Endothelial cell of umbilical vein (primary cell): ENCODE data around the gene SLC6A19. TPM values are rescaled to one million over a fixed set of nuclear protein-coding genes. Genes with fewer than 3 reads are reported as not detected.

ENCODE experiments used
- BruUV-seq: library from RNA; stranded (reverse); fragments of 400-500 nt; replicated peaks from 2 replicates; lab custom pipeline; 2021; lab: Mats Ljungman, UMichigan
- CTCF ChIA-PET: fragments of 300-600, 350-600 bp; sonication (Branson Sonifier 250); formaldehyde crosslinking; loops from one replicate; lab custom pipeline; 2021; ENCODE audit warnings: antibody characterized with exemption, inconsistent platforms; lab: Charles Lee
- POLR2A ChIA-PET: fragments of 300-600, 350-600 bp; sonication (Branson Sonifier 250); formaldehyde crosslinking; loops from one replicate; lab custom pipeline; 2021; ENCODE audit warnings: antibody characterized with exemption, inconsistent platforms; lab: Charles Lee
- DNase-seq: peaks from one replicate; pipeline ENCODE4 v3.0.0-alpha.2; 2011; ENCODE audit warnings: low read depth, low spot score
- FAIRE-seq: peaks from 2 replicates; lab custom pipeline; 2011; peaks lifted over from hg19 to GRCh38; lab: Jason Lieb, UNC
- H2AFZ ChIP-seq: 2 replicates; pipeline ENCODE4 v1.6.0; 2012; ENCODE audit warnings: low read depth, low read length, control low read depth, inconsistent platforms
- H3K27ac ChIP-seq: 2 replicates; pipeline ENCODE4 v1.5.1; 2011; ENCODE audit warnings: low read depth, mild to moderate bottlenecking, control low read depth, low read length, moderate library complexity; ENCODE audit not compliant: insufficient read depth
- H3K27me3 ChIP-seq, 2 experiments: 2 replicates each; pipeline versions ENCODE4 v1.6.0 to v1.6.1; 2011; ENCODE audit warnings: low read length in 2 of 2, mixed read lengths in 1 of 2; ENCODE audit not compliant: control insufficient read depth in 2 of 2, insufficient read depth in 2 of 2
- H3K36me3 ChIP-seq, 2 experiments: 2 replicates in 1 of 2; 3 replicates in 1 of 2; pipeline ENCODE4 v1.5.1; 2011; ENCODE audit warnings: low read length in 2 of 2, mild to moderate bottlenecking in 1 of 2, moderate library complexity in 1 of 2; ENCODE audit not compliant: control insufficient read depth in 2 of 2, insufficient read depth in 2 of 2; ENCODE audit errors: extremely low read depth in 1 of 2
- H3K4me1 ChIP-seq: 3 replicates; pipeline ENCODE4 v1.5.1; 2011; ENCODE audit warnings: mild to moderate bottlenecking, low read length; ENCODE audit not compliant: control insufficient read depth, insufficient read depth; ENCODE audit errors: extremely low read depth
- H3K4me2 ChIP-seq: 2 replicates; pipeline ENCODE4 v1.6.1; 2011; ENCODE audit warnings: low read length, control low read depth, mixed read lengths; ENCODE audit not compliant: insufficient read depth
- H3K4me3 ChIP-seq, 3 experiments: fragments of 200-600 bp in 1 of 3; sonication (generic), shearing (Covaris generic) in 1 of 3; replicated peaks in 1 of 3; 2 replicates each; pipeline ENCODE4 v1.5.1; 2011 to 2016; ENCODE audit warnings: control low read depth in 3 of 3, low read length in 3 of 3, mild to moderate bottlenecking in 2 of 3, inconsistent platforms in 1 of 3, low read depth in 1 of 3, moderate library complexity in 1 of 3; ENCODE audit not compliant: insufficient read depth in 1 of 3
- H3K79me2 ChIP-seq: 2 replicates; pipeline ENCODE4 v1.6.0; 2012; ENCODE audit warnings: low read length, inconsistent platforms; ENCODE audit not compliant: control insufficient read depth, insufficient read depth
- H3K9ac ChIP-seq: replicated peaks from 2 replicates; pipeline ENCODE3; 2011; ENCODE audit warnings: low read length, control low read depth; ENCODE audit not compliant: insufficient read depth; ENCODE audit errors: extremely low read depth
- H3K9me1 ChIP-seq: replicated peaks from 3 replicates; pipeline ENCODE4 v1.6.0; 2011; ENCODE audit warnings: mild to moderate bottlenecking, low read length; ENCODE audit not compliant: control insufficient read depth, insufficient read depth; ENCODE audit errors: extremely low read depth
- H3K9me3 ChIP-seq: replicated peaks from 2 replicates; pipeline ENCODE4 v1.5.1; 2012; ENCODE audit warnings: low read length, inconsistent platforms; ENCODE audit not compliant: control insufficient read depth, insufficient read depth
- H4K20me1 ChIP-seq: replicated peaks from 2 replicates; pipeline ENCODE3; 2011; ENCODE audit warnings: mild to moderate bottlenecking, low read length; ENCODE audit not compliant: control insufficient read depth, insufficient read depth; ENCODE audit errors: extremely low read depth
- EZH2 ChIP-seq: IDR thresholded peaks from 2 replicates; pipeline ENCODE4 v1.6.1; 2012; ENCODE audit warnings: borderline replicate concordance, low read depth, mild to moderate bottlenecking, moderate library complexity, low read length, inconsistent platforms; ENCODE audit not compliant: severe bottlenecking
- FOS ChIP-seq: IDR thresholded peaks from 2 replicates; pipeline ENCODE4 v1.6.1; 2011; ENCODE audit warnings: mild to moderate bottlenecking, low read length, moderate library complexity, borderline replicate concordance; ENCODE audit not compliant: insufficient read depth
- GATA2 ChIP-seq: IDR thresholded peaks from 2 replicates; pipeline ENCODE4 v1.7.0; 2011; ENCODE audit warnings: low read depth, mild to moderate bottlenecking, moderate library complexity, mixed read lengths, low read length; ENCODE audit not compliant: insufficient read length, insufficient read depth
- JUN ChIP-seq: IDR thresholded peaks from 2 replicates; pipeline ENCODE4 v1.6.1; 2011; ENCODE audit warnings: borderline replicate concordance, low read depth; ENCODE audit not compliant: insufficient read length, insufficient read depth
- MAX ChIP-seq: IDR thresholded peaks from 2 replicates; pipeline ENCODE4 v1.6.1; 2011; ENCODE audit not compliant: insufficient read depth, insufficient read length
- MYC ChIP-seq: IDR thresholded peaks from one replicate; pipeline ENCODE4 v1.6.1; 2011; ENCODE audit warnings: mild to moderate bottlenecking, low read depth, low read length
- POLR2A ChIP-seq: IDR thresholded peaks from 2 replicates; pipeline ENCODE4 v1.6.1; 2012; ENCODE audit warnings: low read depth, mild to moderate bottlenecking, control low read depth, low read length
- POLR2AphosphoS5 ChIP-seq: IDR thresholded peaks from 2 replicates; pipeline ENCODE4 v1.6.1; 2012; ENCODE audit warnings: low read depth, mild to moderate bottlenecking, control low read depth, low read length, moderate library complexity; ENCODE audit not compliant: insufficient read depth
- dilution Hi-C: fragments of 300-500 bp; cut with MboI; formaldehyde crosslinking; loops from one replicate; pipeline ENCODE4 v1.15.0; 2019; ENCODE audit warnings: low sequenced_read_pairs; ENCODE audit not compliant: extremely low pct_ligation_motif_present
- intact Hi-C: fragments of 100-400 bp; cut with micrococcal nuclease; formaldehyde crosslinking; loops from one replicate; pipeline ENCODE4 v1.10.0; 2022
- polyA plus RNA-seq, 4 experiments: library from polyadenylated mRNA; depleted of rRNA in 3 of 4; stranded (reverse) in 3 of 4; unstranded in 1 of 4; fragments of >200 nt; gene quantifications; 2 replicates each; pipeline versions ENCODE4 v1.2.1 to v1.2.3, GENCODE V29; 2011 to 2012; ENCODE audit warnings: missing spikeins in 1 of 4
- total RNA-seq: library from RNA; stranded (reverse); gene quantifications from 2 replicates; pipeline ENCODE4 v1.2.3, GENCODE V29; 2021
- TF ChIP-seq, protein P1 (sequence below), 2 donors: IDR thresholded peaks; 1 replicate in 1 of 2; 2 replicates in 1 of 2; pipeline ENCODE4 v1.5.1; 2011; ENCODE audit warnings: low read length in 2 of 2, mild to moderate bottlenecking in 2 of 2, moderate library complexity in 2 of 2, control low read depth in 1 of 2, inconsistent platforms in 1 of 2, low read depth in 1 of 2; ENCODE audit not compliant: insufficient read depth in 1 of 2; ENCODE audit errors: extremely low read depth in 1 of 2

SLC6A19 gene
- total and polyA plus RNA-seq, 2 donors (not counting 3 experiments of a cell fraction or from before 2014, with no cell fraction given): not detected

GRCh38 chr5:1273745-1274144 is 72.3 kb downstream of the SLC6A19 start:
- ChIA-PET POLR2A (no interaction called here), CTCF (no interaction called here)
- dilution Hi-C loops (no loop called here), intact Hi-C loops (no loop called here)
- no peak for FAIRE-seq
- H3K4me3 ChIP-seq: no peak overlapping the region
- no peaks in the 10 kb centered on the region for H3K9me3 ChIP-seq
- no peak for TF ChIP-seq MYC
- TF ChIP-seq, protein P1, sequence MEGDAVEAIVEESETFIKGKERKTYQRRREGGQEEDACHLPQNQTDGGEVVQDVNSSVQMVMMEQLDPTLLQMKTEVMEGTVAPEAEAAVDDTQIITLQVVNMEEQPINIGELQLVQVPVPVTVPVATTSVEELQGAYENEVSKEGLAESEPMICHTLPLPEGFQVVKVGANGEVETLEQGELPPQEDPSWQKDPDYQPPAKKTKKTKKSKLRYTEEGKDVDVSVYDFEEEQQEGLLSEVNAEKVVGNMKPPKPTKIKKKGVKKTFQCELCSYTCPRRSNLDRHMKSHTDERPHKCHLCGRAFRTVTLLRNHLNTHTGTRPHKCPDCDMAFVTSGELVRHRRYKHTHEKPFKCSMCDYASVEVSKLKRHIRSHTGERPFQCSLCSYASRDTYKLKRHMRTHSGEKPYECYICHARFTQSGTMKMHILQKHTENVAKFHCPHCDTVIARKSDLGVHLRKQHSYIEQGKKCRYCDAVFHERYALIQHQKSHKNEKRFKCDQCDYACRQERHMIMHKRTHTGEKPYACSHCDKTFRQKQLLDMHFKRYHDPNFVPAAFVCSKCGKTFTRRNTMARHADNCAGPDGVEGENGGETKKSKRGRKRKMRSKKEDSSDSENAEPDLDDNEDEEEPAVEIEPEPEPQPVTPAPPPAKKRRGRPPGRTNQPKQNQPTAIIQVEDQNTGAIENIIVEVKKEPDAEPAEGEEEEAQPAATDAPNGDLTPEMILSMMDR (IDR thresholded peaks at IDR 0.05; ENCODE audit: extremely low read depth in 1 of 2, insufficient read depth in 1 of 2, low read depth in 1 of 2, low read length in 2 of 2): no peak
- no peak for TF ChIP-seq FOS
- no peak for TF ChIP-seq POLR2AphosphoS5
- TF ChIP-seq GATA2: no peak
- no peak for TF ChIP-seq JUN
- no peak for TF ChIP-seq POLR2A
- H4K20me1 ChIP-seq: no peaks in the 10 kb centered on the region
- H3K9ac ChIP-seq: no peak overlapping the region
- H3K4me1 ChIP-seq: no peaks in the 10 kb centered on the region
- DNase-seq: no peak
- no TSS peak for BruUV-seq
- H3K27ac ChIP-seq: no peak overlapping the region
- H3K27me3 ChIP-seq: no peaks in the 10 kb centered on the region
- no peak overlapping the region for H2AFZ ChIP-seq
- no peaks in the 10 kb centered on the region for H3K36me3 ChIP-seq
- H3K79me2 ChIP-seq: no peaks in the 10 kb centered on the region
- no peaks in the 10 kb centered on the region for H3K9me1 ChIP-seq
- no peak overlapping the region for H3K4me2 ChIP-seq

DNA sequence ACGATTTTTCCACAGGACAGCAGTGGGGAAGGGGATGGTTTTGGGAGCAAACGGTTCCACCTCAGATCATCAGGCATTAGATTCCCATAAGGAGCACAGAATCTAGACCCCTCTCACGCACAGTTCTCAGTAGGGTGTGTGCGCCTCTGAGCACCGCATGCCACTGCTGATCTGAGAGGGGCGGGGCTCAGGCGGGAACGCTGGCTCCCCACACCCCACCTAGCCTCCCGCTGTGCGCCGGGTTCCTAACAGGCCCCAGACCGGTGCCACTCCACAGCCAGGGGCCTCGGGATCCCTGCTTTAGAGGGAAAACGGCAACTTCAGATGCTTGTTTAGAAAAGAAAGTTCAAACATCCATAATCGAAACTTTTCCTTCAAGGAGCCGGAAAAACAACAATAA is 73.1 kb downstream of the SLC6A19 start:
- H3K9ac ChIP-seq: no peak overlapping the region
- FAIRE-seq: no peak

More for the DNA sequence above, 73.1 kb downstream of the SLC6A19 start:
- H3K4me3 ChIP-seq: no peak overlapping the region
- H2AFZ ChIP-seq: no peak overlapping the region
- dilution Hi-C loops: no loop called here
- H3K27me3 ChIP-seq: no peaks in the 10 kb centered on the region
- no peaks in the 10 kb centered on the region for H3K79me2 ChIP-seq
- no peak for DNase-seq
- no peak overlapping the region for H3K27ac ChIP-seq
- H3K9me1 ChIP-seq: no peaks in the 10 kb centered on the region
- no peaks in the 10 kb centered on the region for H3K4me1 ChIP-seq
- no peaks in the 10 kb centered on the region for H4K20me1 ChIP-seq
- intact Hi-C loops: no loop called here
- POLR2A ChIA-PET: no interaction called here
- BruUV-seq: no TSS peak
- TF ChIP-seq, protein P1 (IDR thresholded peaks at IDR 0.05; ENCODE audit: extremely low read depth in 1 of 2, insufficient read depth in 1 of 2, low read depth in 1 of 2, low read length in 2 of 2): no peak
- TF ChIP-seq MAX: no peak
- TF ChIP-seq JUN: no peak
- no peak for TF ChIP-seq EZH2
- H3K36me3 ChIP-seq: no peaks in the 10 kb centered on the region
- H3K4me2 ChIP-seq: no peak overlapping the region
- CTCF ChIA-PET: no interaction called here
- no peaks in the 10 kb centered on the region for H3K9me3 ChIP-seq
